GM12878 (cell line): ENCODE results near the gene EYA2.

Source experiments
- CHD1 ChIP-seq: IDR thresholded peaks from 2 replicates; pipeline ENCODE4 v1.6.1; 2012; ENCODE audit warnings: low read depth, low read length, improper control_type of control experiment
- CTCF ChIP-seq, 3 experiments: IDR thresholded peaks in 2 of 3; conservative IDR thresholded peaks in 1 of 3; 2 replicates each; pipeline ENCODE4 v1.5.1; 2011; ENCODE audit warnings: low read depth in 3 of 3, low read length in 3 of 3, mild to moderate bottlenecking in 3 of 3, control low read depth in 2 of 3, moderate library complexity in 2 of 3, inconsistent platforms in 1 of 3, mixed read lengths in 1 of 3; ENCODE audit not compliant: control insufficient read depth in 2 of 3, insufficient read depth in 1 of 3; ENCODE audit errors: extremely low read depth in 1 of 3
- HDGF ChIP-seq: fragments of 450-650 bp; IDR thresholded peaks from 2 replicates; pipeline ENCODE4 v1.6.1; 2016; ENCODE audit warnings: antibody characterized with exemption
- MYC ChIP-seq: IDR thresholded peaks from 2 replicates; pipeline ENCODE4 v1.6.1; 2011; ENCODE audit warnings: mild to moderate bottlenecking, low read length, moderate library complexity, inconsistent platforms; ENCODE audit not compliant: insufficient read depth, insufficient replicate concordance, insufficient read length, severe bottlenecking
- POLR2A ChIP-seq: IDR thresholded peaks from 2 replicates; pipeline ENCODE4 v1.6.1; 2011; ENCODE audit warnings: low read depth, mild to moderate bottlenecking, low read length
- POLR2AphosphoS5 ChIP-seq: IDR thresholded peaks from 2 replicates; pipeline ENCODE4 v1.6.1; 2011; ENCODE audit warnings: mild to moderate bottlenecking, low read length, inconsistent platforms
- REST ChIP-seq: IDR thresholded peaks from 2 replicates; pipeline ENCODE4 v1.6.1; 2012; ENCODE audit warnings: mild to moderate bottlenecking, low read depth, low read length
- SIX5 ChIP-seq: IDR thresholded peaks from 2 replicates; pipeline ENCODE4 v1.6.1; 2011; ENCODE audit warnings: mild to moderate bottlenecking, low read depth, low read length, moderate library complexity; ENCODE audit not compliant: severe bottlenecking
- TF ChIP-seq, protein P1 (sequence below): fragments of 450-650 bp; formaldehyde crosslinking; IDR thresholded peaks from 2 replicates; pipeline ENCODE4 v1.4.0; 2020; ENCODE audit warnings: mild to moderate bottlenecking, moderate library complexity
- TF ChIP-seq, protein P2 (sequence below): IDR thresholded peaks from 2 replicates; pipeline ENCODE4 v1.6.1; 2011; ENCODE audit warnings: low read depth, mild to moderate bottlenecking, low read length, moderate library complexity, borderline replicate concordance; ENCODE audit errors: extremely low read depth

DNA sequence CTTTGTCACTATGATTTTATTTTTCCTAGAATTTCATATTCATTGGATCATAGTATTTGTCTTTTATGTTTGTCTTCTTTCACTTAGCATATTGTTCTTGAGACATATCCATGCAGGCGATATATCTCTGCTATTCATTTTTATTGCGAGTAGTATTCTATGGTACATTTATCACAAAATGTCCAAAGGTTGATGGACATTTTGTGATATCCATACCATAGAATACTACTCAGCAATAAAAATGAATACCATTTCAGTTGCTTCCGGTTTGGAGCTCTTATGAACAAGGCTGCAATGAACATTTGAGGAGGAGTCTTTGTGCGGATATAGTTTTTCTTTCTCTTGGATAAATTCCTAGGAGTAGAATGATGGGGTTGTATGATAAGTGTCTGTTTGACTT, 28.8 kb upstream of the EYA2 start:
- TF ChIP-seq, protein P1, sequence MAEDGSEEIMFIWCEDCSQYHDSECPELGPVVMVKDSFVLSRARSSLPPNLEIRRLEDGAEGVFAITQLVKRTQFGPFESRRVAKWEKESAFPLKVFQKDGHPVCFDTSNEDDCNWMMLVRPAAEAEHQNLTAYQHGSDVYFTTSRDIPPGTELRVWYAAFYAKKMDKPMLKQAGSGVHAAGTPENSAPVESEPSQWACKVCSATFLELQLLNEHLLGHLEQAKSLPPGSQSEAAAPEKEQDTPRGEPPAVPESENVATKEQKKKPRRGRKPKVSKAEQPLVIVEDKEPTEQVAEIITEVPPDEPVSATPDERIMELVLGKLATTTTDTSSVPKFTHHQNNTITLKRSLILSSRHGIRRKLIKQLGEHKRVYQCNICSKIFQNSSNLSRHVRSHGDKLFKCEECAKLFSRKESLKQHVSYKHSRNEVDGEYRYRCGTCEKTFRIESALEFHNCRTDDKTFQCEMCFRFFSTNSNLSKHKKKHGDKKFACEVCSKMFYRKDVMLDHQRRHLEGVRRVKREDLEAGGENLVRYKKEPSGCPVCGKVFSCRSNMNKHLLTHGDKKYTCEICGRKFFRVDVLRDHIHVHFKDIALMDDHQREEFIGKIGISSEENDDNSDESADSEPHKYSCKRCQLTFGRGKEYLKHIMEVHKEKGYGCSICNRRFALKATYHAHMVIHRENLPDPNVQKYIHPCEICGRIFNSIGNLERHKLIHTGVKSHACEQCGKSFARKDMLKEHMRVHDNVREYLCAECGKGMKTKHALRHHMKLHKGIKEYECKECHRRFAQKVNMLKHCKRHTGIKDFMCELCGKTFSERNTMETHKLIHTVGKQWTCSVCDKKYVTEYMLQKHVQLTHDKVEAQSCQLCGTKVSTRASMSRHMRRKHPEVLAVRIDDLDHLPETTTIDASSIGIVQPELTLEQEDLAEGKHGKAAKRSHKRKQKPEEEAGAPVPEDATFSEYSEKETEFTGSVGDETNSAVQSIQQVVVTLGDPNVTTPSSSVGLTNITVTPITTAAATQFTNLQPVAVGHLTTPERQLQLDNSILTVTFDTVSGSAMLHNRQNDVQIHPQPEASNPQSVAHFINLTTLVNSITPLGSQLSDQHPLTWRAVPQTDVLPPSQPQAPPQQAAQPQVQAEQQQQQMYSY (CRISPR knock-in tag): no peak
- no peak for TF ChIP-seq POLR2AphosphoS5
- TF ChIP-seq, protein P2, sequence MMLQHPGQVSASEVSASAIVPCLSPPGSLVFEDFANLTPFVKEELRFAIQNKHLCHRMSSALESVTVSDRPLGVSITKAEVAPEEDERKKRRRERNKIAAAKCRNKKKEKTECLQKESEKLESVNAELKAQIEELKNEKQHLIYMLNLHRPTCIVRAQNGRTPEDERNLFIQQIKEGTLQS: no peak
- no peak for TF ChIP-seq REST
- no peak for TF ChIP-seq CTCF (IDR thresholded peaks at IDR 0.05 in 2 of 3, conservative IDR thresholded peaks at IDR 0.05 in 1 of 3; ENCODE audit: control insufficient read depth in 2 of 3, extremely low read depth in 1 of 3, insufficient read depth in 1 of 3, low read depth in 3 of 3, low read length in 3 of 3)
- TF ChIP-seq HDGF: no peak
- no peak for TF ChIP-seq SIX5
- no peak for TF ChIP-seq POLR2A
- no peak for TF ChIP-seq MYC
- no peak for TF ChIP-seq CHD1
